Epidermal melanocyte (primary cell): ENCODE measurements around the gene RUSF1.
"Not testable (repeated sequence)": the region's sequence is repeated elsewhere in the genome, so short reads cannot be mapped to it uniquely, and the experiment has no call there.

ENCODE experiments used
- DNase-seq: peaks from one replicate; pipeline ENCODE4 v3.0.0; 2011; ENCODE audit warnings: low spot score; ENCODE audit not compliant: insufficient read length

Gene RUSF1

GRCh38 chr16:31517800-31518402 lies 9.7 kb upstream of the RUSF1 start:
- DNase-seq, result no peak

- no peak for DNase-seq
Observed at GRCh38 chr16:31513884-31514283, 5.7 kb upstream of the RUSF1 start.

GRCh38 chr16:31513126-31513525 lies 4.9 kb upstream of the RUSF1 start:
- DNase-seq, result no peak

GRCh38 chr16:31508706-31509195 lies 560 bp upstream of the RUSF1 start:
- DNase-seq, result no peak

- no peak for DNase-seq
Observed at GRCh38 chr16:31507617-31507928, 618 bp downstream of the RUSF1 start.

- no peak for DNase-seq
Observed at GRCh38 chr16:31505483-31505882, 2.7 kb downstream of the RUSF1 start.

GRCh38 chr16:31504159-31504558 lies 4.0 kb downstream of the RUSF1 start:
- no peak for DNase-seq

GRCh38 chr16:31503555-31503954 lies 4.6 kb downstream of the RUSF1 start:
- DNase-seq, result not testable (repeated sequence)

- DNase-seq, result no peak
Observed at GRCh38 chr16:31502981-31503380, 5.2 kb downstream of the RUSF1 start.

GRCh38 chr16:31501966-31502348 lies 6.2 kb downstream of the RUSF1 start:
- DNase-seq, result no peak

GRCh38 chr16:31501226-31501965 lies 6.8 kb downstream of the RUSF1 start:
- no peak for DNase-seq

GRCh38 chr16:31499928-31500327 lies 8.3 kb downstream of the RUSF1 start:
- DNase-seq, result no peak

GRCh38 chr16:31498493-31498892 lies 9.7 kb downstream of the RUSF1 start:
- DNase-seq, result no peak

GRCh38 chr16:31496670-31497069 lies 11.5 kb downstream of the RUSF1 start:
- no peak for DNase-seq

GRCh38 chr16:31493506-31494125 lies 14.6 kb downstream of the RUSF1 start:
- no peak for DNase-seq

GRCh38 chr16:31491778-31492418 lies 16.3 kb downstream of the RUSF1 start:
- DNase-seq, result no peak

GRCh38 chr16:31489616-31490584 lies 18.3 kb downstream of the RUSF1 start:
- DNase-seq, result no peak

- no peak for DNase-seq
Observed at GRCh38 chr16:31489298-31489564, 19.0 kb downstream of the RUSF1 start.

- DNase-seq, result no peak
Observed at GRCh38 chr16:31488468-31489297, 19.5 kb downstream of the RUSF1 start.

GRCh38 chr16:31487720-31488467 lies 20.3 kb downstream of the RUSF1 start:
- peak; percentile 60 for DNase-seq
